ENCODE results near the gene MOBP.

The MOBP gene

GRCh38 chr3:39550354-39551051, 83.0 kb downstream of the MOBP start:
- DNase-seq = no peak
